Neural cell (in vitro differentiated cells): ENCODE measurements around the gene DCLK1. TPM values are rescaled to one million over a fixed set of nuclear protein-coding genes. Genes with fewer than 3 reads are reported as not detected.

Experiments used
- H2AFZ ChIP-seq: fragments of 200-600, 300-800 bp; sonication (generic), shearing (Covaris generic); 2 replicates; pipeline ENCODE4 v1.6.0; 2014; ENCODE audit warnings: low read depth, mild to moderate bottlenecking, antibody characterized with exemption, low read length, moderate library complexity
- H3F3A ChIP-seq: fragments of 200-600 bp; shearing (Covaris generic); 2 replicates; pipeline ENCODE4 v1.6.1; 2016; ENCODE audit warnings: mild to moderate bottlenecking, moderate library complexity, mixed read lengths, antibody characterized with exemption, low read length; ENCODE audit not compliant: insufficient read depth, poor library complexity, severe bottlenecking
- H3K27ac ChIP-seq: fragments of 200-600, 300-800 bp; sonication (generic), shearing (Covaris generic); 2 replicates; pipeline ENCODE4 v1.5.1; 2014; ENCODE audit warnings: mild to moderate bottlenecking, low read length, moderate library complexity
- H3K27me3 ChIP-seq: fragments of 300-800, 200-600 bp; sonication (generic), shearing (Covaris generic); 2 replicates; pipeline ENCODE4 v1.6.0; 2014; ENCODE audit warnings: mild to moderate bottlenecking, low read depth, low read length, moderate library complexity; ENCODE audit not compliant: insufficient read depth
- H3K36me3 ChIP-seq: fragments of 300-800, 200-600 bp; sonication (generic), shearing (Covaris generic); 2 replicates; pipeline ENCODE4 v1.5.1; 2014; ENCODE audit warnings: mild to moderate bottlenecking, antibody characterized with exemption, low read length, moderate library complexity; ENCODE audit not compliant: insufficient read depth
- H3K4me2 ChIP-seq: fragments of 300-800, 200-600 bp; sonication (generic), shearing (Covaris generic); 2 replicates; pipeline ENCODE4 v1.6.0; 2014; ENCODE audit warnings: mild to moderate bottlenecking, low read length
- H3K4me3 ChIP-seq: fragments of 300-800, 200-600 bp; sonication (generic), shearing (Covaris generic); 2 replicates; pipeline ENCODE4 v1.5.1; 2014; ENCODE audit warnings: mild to moderate bottlenecking, low read length, moderate library complexity
- H3K79me2 ChIP-seq: fragments of 200-600 bp; shearing (Covaris generic); replicated peaks from 2 replicates; pipeline ENCODE4 v1.6.0; 2014; ENCODE audit warnings: mild to moderate bottlenecking, low read length, moderate library complexity; ENCODE audit not compliant: insufficient read depth
- H3K9ac ChIP-seq: fragments of 300-800, 200-600 bp; sonication (generic), shearing (Covaris generic); 2 replicates; pipeline ENCODE4 v1.6.1; 2016; ENCODE audit warnings: mild to moderate bottlenecking, low read length, mixed read lengths
- H3K9me2 ChIP-seq: fragments of 200-600 bp; shearing (Covaris generic); 2 replicates; pipeline ENCODE4 v1.6.1; 2016; ENCODE audit warnings: mild to moderate bottlenecking, low read length, mixed read lengths; ENCODE audit not compliant: insufficient read depth
- H3K9me3 ChIP-seq: fragments of 200-600, 300-800 bp; sonication (generic), shearing (Covaris generic); 2 replicates; pipeline ENCODE4 v1.6.1; 2016; ENCODE audit warnings: mild to moderate bottlenecking, mixed run types, low read length, moderate library complexity, mixed read lengths
- H4K20me1 ChIP-seq: fragments of 200-600 bp; shearing (Covaris generic); 2 replicates; pipeline ENCODE4 v1.6.1; 2016; ENCODE audit warnings: mild to moderate bottlenecking, mixed run types; ENCODE audit not compliant: insufficient read depth
- CTCF ChIP-seq: fragments of 450-650 bp; IDR thresholded peaks from 2 replicates; pipeline ENCODE4 v1.5.1; 2014; ENCODE audit warnings: antibody characterized with exemption, mild to moderate bottlenecking, moderate library complexity; ENCODE audit not compliant: poor library complexity, severe bottlenecking
- EP300 ChIP-seq: fragments of 450-650 bp; conservative IDR thresholded peaks from 2 replicates; pipeline ENCODE4 v1.6.1; 2014; ENCODE audit warnings: antibody characterized with exemption, mild to moderate bottlenecking, moderate library complexity; ENCODE audit not compliant: poor library complexity, severe bottlenecking
- EZH2 ChIP-seq: fragments of 200-600, 300-800 bp; shearing (Covaris generic), sonication (generic); IDR thresholded peaks from 2 replicates; pipeline ENCODE4 v1.6.1; 2014; ENCODE audit warnings: antibody characterized with exemption, low read length, borderline replicate concordance, mild to moderate bottlenecking; ENCODE audit not compliant: insufficient read depth, poor library complexity, severe bottlenecking
- MXI1 ChIP-seq: fragments of 450-650 bp; conservative IDR thresholded peaks from 2 replicates; pipeline ENCODE4 v1.6.1; 2014; ENCODE audit warnings: antibody characterized with exemption, mild to moderate bottlenecking; ENCODE audit not compliant: poor library complexity, severe bottlenecking
- POLR2AphosphoS5 ChIP-seq: IDR thresholded peaks from 2 replicates; pipeline ENCODE4 v1.6.1; 2012
- RAD21 ChIP-seq: fragments of 450-650 bp; conservative IDR thresholded peaks from 2 replicates; pipeline ENCODE4 v1.6.1; 2014; ENCODE audit warnings: antibody characterized with exemption, mild to moderate bottlenecking, moderate library complexity
- REST ChIP-seq: IDR thresholded peaks from 2 replicates; pipeline ENCODE4 v1.6.1; 2012; ENCODE audit warnings: borderline replicate concordance
- SMC3 ChIP-seq: fragments of 450-650 bp; conservative IDR thresholded peaks from 2 replicates; pipeline ENCODE4 v1.6.1; 2014; ENCODE audit warnings: antibody characterized with exemption, mild to moderate bottlenecking, moderate library complexity; ENCODE audit not compliant: poor library complexity
- TAF1 ChIP-seq: IDR thresholded peaks from 2 replicates; pipeline ENCODE4 v1.6.1; 2012; ENCODE audit warnings: low read depth
- polyA plus RNA-seq: library from polyadenylated mRNA; depleted of rRNA; stranded (reverse); fragments of >200 nt; gene quantifications from 2 replicates; pipeline ENCODE4 v1.2.3, GENCODE V29; 2014

DCLK1 gene
- polyA plus RNA-seq, 1 donor from 2014 or later, result 124 TPM

GRCh38 chr13:35766663-35767062 is 364.5 kb downstream of the DCLK1 start:
- no peak overlapping the region for H3K27ac ChIP-seq
- H3K27me3 ChIP-seq, result no peaks in the 10 kb centered on the region
- no peaks in the 10 kb centered on the region for H3K79me2 ChIP-seq
- no peaks in the 10 kb centered on the region for H3K36me3 ChIP-seq
- no peak overlapping the region for H2AFZ ChIP-seq
- no peak overlapping the region for H3K9ac ChIP-seq
- no peaks in the 10 kb centered on the region for H3K9me2 ChIP-seq
- H4K20me1 ChIP-seq, result no peaks in the 10 kb centered on the region
- H3K9me3 ChIP-seq, result no peaks in the 10 kb centered on the region
- TF ChIP-seq POLR2AphosphoS5 (no peak), TAF1 (no peak)
- no peak overlapping the region for H3K4me3 ChIP-seq
- peaks cover 5% of the 10 kb centered on the region for H3F3A ChIP-seq
- H3K4me2 ChIP-seq, result no peak overlapping the region

- H3K4me3 ChIP-seq, result no peak overlapping the region
- no peak overlapping the region for H3K9ac ChIP-seq
- H3K27me3 ChIP-seq, result no peaks in the 10 kb centered on the region
- no peaks in the 10 kb centered on the region for H3K36me3 ChIP-seq
- no peaks in the 10 kb centered on the region for H3K9me3 ChIP-seq
- TF ChIP-seq POLR2AphosphoS5, result peak; percentile 40
- TF ChIP-seq REST, result no peak
- H3K9me2 ChIP-seq, result no peaks in the 10 kb centered on the region
- H2AFZ ChIP-seq, result no peak overlapping the region
- no peak overlapping the region for H3K27ac ChIP-seq
- no peaks in the 10 kb centered on the region for H3K79me2 ChIP-seq
- H3K4me2 ChIP-seq, result no peak overlapping the region
- H4K20me1 ChIP-seq, result no peaks in the 10 kb centered on the region
- H3F3A ChIP-seq, result peaks cover 5% of the 10 kb centered on the region
These were observed 365.2 kb downstream of the DCLK1 start for GRCh38 chr13:35765941-35766340.

GRCh38 chr13:35765366-35765765 is 365.8 kb downstream of the DCLK1 start:
- no peaks in the 10 kb centered on the region for H4K20me1 ChIP-seq
- TF ChIP-seq MXI1 (no peak), REST (no peak), EZH2 (no peak), TAF1 (no peak), CTCF (no peak), EP300 (no peak), POLR2AphosphoS5 (no peak), RAD21 (no peak), SMC3 (no peak)
- no peaks in the 10 kb centered on the region for H3K9me3 ChIP-seq
- H3K9me2 ChIP-seq, result no peaks in the 10 kb centered on the region
- H3K4me2 ChIP-seq, result no peak overlapping the region
- no peaks in the 10 kb centered on the region for H3K27me3 ChIP-seq
- H3K79me2 ChIP-seq, result no peaks in the 10 kb centered on the region
- no peak overlapping the region for H2AFZ ChIP-seq
- no peak overlapping the region for H3K9ac ChIP-seq
- peaks cover 5% of the 10 kb centered on the region for H3F3A ChIP-seq
- no peak overlapping the region for H3K27ac ChIP-seq
- no peaks in the 10 kb centered on the region for H3K36me3 ChIP-seq
- H3K4me3 ChIP-seq, result no peak overlapping the region
